Osteoblast (primary cell): Measurements from ENCODE around the gene TRMT10C. TPM values are rescaled to one million over a fixed set of nuclear protein-coding genes. Genes with fewer than 3 reads are reported as not detected.

Experiments
- DNase-seq: peaks from one replicate; pipeline ENCODE4 v3.0.0; 2011; ENCODE audit warnings: low spot score, mixed read lengths; ENCODE audit not compliant: insufficient read length; ENCODE audit errors: missing footprints
- H2AFZ ChIP-seq: 2 replicates; pipeline ENCODE4 v1.6.0; 2011; ENCODE audit warnings: mild to moderate bottlenecking, low read length
- H3K27ac ChIP-seq: 2 replicates; pipeline ENCODE4 v1.5.1; 2011; ENCODE audit warnings: mild to moderate bottlenecking, low read depth, low read length, moderate library complexity
- H3K27me3 ChIP-seq: 2 replicates; pipeline ENCODE4 v1.6.0; 2012; ENCODE audit warnings: mild to moderate bottlenecking, control low read depth, inconsistent platforms, low read length, moderate library complexity; ENCODE audit not compliant: insufficient read depth
- H3K36me3 ChIP-seq: 2 replicates; pipeline ENCODE4 v1.5.1; 2011; ENCODE audit warnings: mild to moderate bottlenecking, low read length, control low read depth, moderate library complexity; ENCODE audit not compliant: insufficient read depth
- H3K4me1 ChIP-seq: 2 replicates; pipeline ENCODE4 v1.5.1; 2011; ENCODE audit warnings: mild to moderate bottlenecking, low read length, control low read depth, moderate library complexity; ENCODE audit not compliant: insufficient read depth
- H3K4me2 ChIP-seq: 2 replicates; pipeline ENCODE4 v1.6.0; 2011; ENCODE audit warnings: mild to moderate bottlenecking, low read length; ENCODE audit not compliant: insufficient read depth
- H3K4me3 ChIP-seq: fragments of 200-600 bp; sonication (generic); 3 replicates; pipeline ENCODE4 v1.5.1; 2012; ENCODE audit warnings: mild to moderate bottlenecking, low read length, inconsistent platforms; ENCODE audit not compliant: insufficient read depth
- H3K79me2 ChIP-seq: 2 replicates; pipeline ENCODE4 v1.6.0; 2012; ENCODE audit warnings: mild to moderate bottlenecking, low read length, control low read depth, inconsistent platforms; ENCODE audit not compliant: insufficient read depth
- H3K9me3 ChIP-seq: 2 replicates; pipeline ENCODE4 v1.5.1; 2011; ENCODE audit warnings: low read depth, low read length, control low read depth
- H4K20me1 ChIP-seq: 2 replicates; pipeline ENCODE4 v1.6.0; 2012; ENCODE audit warnings: mild to moderate bottlenecking, low read length, control low read depth; ENCODE audit not compliant: insufficient read depth
- CTCF ChIP-seq: IDR thresholded peaks from 2 replicates; pipeline ENCODE4 v1.5.1; 2011; ENCODE audit warnings: mild to moderate bottlenecking, low read depth, low read length, moderate library complexity; ENCODE audit errors: extremely low read depth
- total RNA-seq: library from RNA; depleted of rRNA; stranded (reverse); fragments of >200 nt; gene quantifications from 2 replicates; pipeline ENCODE4 v1.2.3, GENCODE V29; 2012

Gene TRMT10C
- total RNA-seq, 1 donor: 25.0 TPM

- H3K9me3 ChIP-seq: no peaks in the 10 kb centered on the region
- no peak overlapping the region for H3K4me2 ChIP-seq
- no peak overlapping the region for H2AFZ ChIP-seq
- DNase-seq: no peak
- TF ChIP-seq CTCF: no peak
- no peaks in the 10 kb centered on the region for H3K36me3 ChIP-seq
- no peaks in the 10 kb centered on the region for H3K4me1 ChIP-seq
- H3K79me2 ChIP-seq: no peaks in the 10 kb centered on the region
- no peak overlapping the region for H3K4me3 ChIP-seq
- no peaks in the 10 kb centered on the region for H4K20me1 ChIP-seq
- H3K27me3 ChIP-seq: no peaks in the 10 kb centered on the region
- no peak overlapping the region for H3K27ac ChIP-seq
These were observed 18.7 kb upstream of the TRMT10C start for GRCh38 chr3:101542957-101543356.

GRCh38 chr3:101544161-101544850 lies 17.4 kb upstream of the TRMT10C start:
- no peaks in the 10 kb centered on the region for H3K4me1 ChIP-seq
- no peak overlapping the region for H3K4me2 ChIP-seq
- no peak overlapping the region for H3K4me3 ChIP-seq
- H3K27me3 ChIP-seq: no peaks in the 10 kb centered on the region
- no peaks in the 10 kb centered on the region for H3K9me3 ChIP-seq
- H3K36me3 ChIP-seq: no peaks in the 10 kb centered on the region
- no peaks in the 10 kb centered on the region for H3K79me2 ChIP-seq
- no peak overlapping the region for H3K27ac ChIP-seq
- H4K20me1 ChIP-seq: no peaks in the 10 kb centered on the region
- no peak for TF ChIP-seq CTCF
- DNase-seq: no peak
- no peak overlapping the region for H2AFZ ChIP-seq

GRCh38 chr3:101548527-101549105 lies 13.1 kb upstream of the TRMT10C start:
- no peaks in the 10 kb centered on the region for H3K27me3 ChIP-seq
- no peak for DNase-seq

More at GRCh38 chr3:101548527-101549105, 13.1 kb upstream of the TRMT10C start:
- Histone ChIP-seq H2AFZ (no peak overlapping the region), H3K4me3 (no peak overlapping the region), H3K4me1 (no peaks in the 10 kb centered on the region), H3K27ac (no peak overlapping the region), H4K20me1 (no peaks in the 10 kb centered on the region), H3K36me3 (no peaks in the 10 kb centered on the region), H3K4me2 (no peak overlapping the region), H3K79me2 (no peaks in the 10 kb centered on the region), H3K9me3 (no peaks in the 10 kb centered on the region)
- no peak for TF ChIP-seq CTCF
